Stimulated activated CD4-positive, alpha-beta T cell treated with anti-CD3 and anti-CD28 coated beads, Interleukin-1b, Interleukin-23, amount 100 ng/mL, for 4 hours (primary cell): Measurements from ENCODE around the gene PITPNM3.
A peak's percentile ranks its signal among the peaks of the same experiment; 100 is the strongest.

Experiments
- DNase-seq, 2 donors: peaks; one replicate each; pipeline ENCODE4 v3.0.0-alpha.2; 2020; ENCODE audit warnings: low read depth in 2 of 2

The PITPNM3 gene

GRCh38 chr17:6462692-6463091, 93.7 kb downstream of the PITPNM3 start:
- DNase-seq, result no peak

- no peak for DNase-seq
Observed at GRCh38 chr17:6461792-6462524, 94.4 kb downstream of the PITPNM3 start.

GRCh38 chr17:6461246-6461645, 95.1 kb downstream of the PITPNM3 start:
- DNase-seq, result no peak

GRCh38 chr17:6460531-6461161, 95.7 kb downstream of the PITPNM3 start:
- no peak for DNase-seq

GRCh38 chr17:6458460-6458950, 97.8 kb downstream of the PITPNM3 start:
- no peak for DNase-seq

GRCh38 chr17:6457688-6458459, 98.5 kb downstream of the PITPNM3 start:
- no peak for DNase-seq

GRCh38 chr17:6456914-6457687, 99.3 kb downstream of the PITPNM3 start:
- no peak for DNase-seq

GRCh38 chr17:6456321-6456720, 100.0 kb downstream of the PITPNM3 start:
- DNase-seq, result no peak

- DNase-seq, result peak; percentile 18 to 19
Observed at GRCh38 chr17:6455321-6455705, 101.0 kb downstream of the PITPNM3 start.

GRCh38 chr17:6454495-6455320, 101.6 kb downstream of the PITPNM3 start:
- no peak for DNase-seq

- no peak for DNase-seq
Observed at GRCh38 chr17:6453279-6454024, 102.9 kb downstream of the PITPNM3 start.

- no peak for DNase-seq
Observed at GRCh38 chr17:6452471-6453266, 103.7 kb downstream of the PITPNM3 start.

GRCh38 chr17:6450926-6451832, 105.2 kb downstream of the PITPNM3 start:
- no peak for DNase-seq

- DNase-seq, result no peak
Observed at GRCh38 chr17:6449307-6449706, 107.0 kb downstream of the PITPNM3 start.

GRCh38 chr17:6448473-6448872, 107.9 kb downstream of the PITPNM3 start:
- DNase-seq, result no peak

- no peak for DNase-seq
Observed at GRCh38 chr17:6446516-6447100, 109.7 kb downstream of the PITPNM3 start.

GRCh38 chr17:6444571-6445335, 111.6 kb downstream of the PITPNM3 start:
- DNase-seq, result no peak
